Hematopoietic multipotent progenitor cell treated with erythropoietin and hydrocortisone succinate and interleukin-3 and kit ligand, for 4 days (in vitro differentiated cells): Measurements from ENCODE around the gene SETD3.

Experiments
- DNase-seq: peaks from one replicate; pipeline ENCODE4 v3.0.0-alpha.2; 2015

Gene SETD3

GRCh38 chr14:99387880-99388279 lies 92.8 kb downstream of the SETD3 start:
- no peak for DNase-seq

- no peak for DNase-seq
Observed at GRCh38 chr14:99384450-99385417, 95.9 kb downstream of the SETD3 start.

- DNase-seq = no peak
Observed at GRCh38 chr14:99383472-99384449, 96.9 kb downstream of the SETD3 start.

- DNase-seq = no peak
Observed at GRCh38 chr14:99382781-99383471, 97.7 kb downstream of the SETD3 start.

- no peak for DNase-seq
Observed at GRCh38 chr14:99382071-99382470, 98.6 kb downstream of the SETD3 start.

GRCh38 chr14:99381688-99382060 lies 99.0 kb downstream of the SETD3 start:
- no peak for DNase-seq

- no peak for DNase-seq
Observed at GRCh38 chr14:99380991-99381687, 99.5 kb downstream of the SETD3 start.

- DNase-seq = peak; percentile 60
Observed at GRCh38 chr14:99380402-99380801, 100.3 kb downstream of the SETD3 start.

- peak; percentile 30 for DNase-seq
Observed at GRCh38 chr14:99378782-99379214, 101.9 kb downstream of the SETD3 start.

- no peak for DNase-seq
Observed at GRCh38 chr14:99377951-99378350, 102.7 kb downstream of the SETD3 start.

- no peak for DNase-seq
Observed at GRCh38 chr14:99374964-99375363, 105.7 kb downstream of the SETD3 start.

- no peak for DNase-seq
Observed at GRCh38 chr14:99363616-99364290, 116.9 kb downstream of the SETD3 start.

- no peak for DNase-seq
Observed at GRCh38 chr14:99363051-99363450, 117.6 kb downstream of the SETD3 start.

GRCh38 chr14:99361596-99362215 lies 119.0 kb downstream of the SETD3 start:
- no peak for DNase-seq

- peak; percentile 13 for DNase-seq
Observed at GRCh38 chr14:99360774-99361595, 119.7 kb downstream of the SETD3 start.

GRCh38 chr14:99359906-99360305 lies 120.8 kb downstream of the SETD3 start:
- no peak for DNase-seq

GRCh38 chr14:99357916-99358390 lies 122.7 kb downstream of the SETD3 start:
- DNase-seq = no peak

- DNase-seq = no peak
Observed at GRCh38 chr14:99357151-99357915, 123.3 kb downstream of the SETD3 start.

GRCh38 chr14:99356031-99356608 lies 124.5 kb downstream of the SETD3 start:
- no peak for DNase-seq
